Activated CD8-positive, alpha-beta memory T cell treated with anti-CD3 and anti-CD28 coated beads, Interleukin-2, amount 50 U/mL, for 4 hours (primary cell): ENCODE measurements around the gene FRMPD3.
"Not testable (repeated sequence)": the region's sequence is repeated elsewhere in the genome, so short reads cannot be mapped to it uniquely, and the experiment has no call there.

ENCODE experiments used
- DNase-seq: peaks from one replicate; pipeline ENCODE4 v3.0.0-alpha.2; 2020

The FRMPD3 gene

DNA sequence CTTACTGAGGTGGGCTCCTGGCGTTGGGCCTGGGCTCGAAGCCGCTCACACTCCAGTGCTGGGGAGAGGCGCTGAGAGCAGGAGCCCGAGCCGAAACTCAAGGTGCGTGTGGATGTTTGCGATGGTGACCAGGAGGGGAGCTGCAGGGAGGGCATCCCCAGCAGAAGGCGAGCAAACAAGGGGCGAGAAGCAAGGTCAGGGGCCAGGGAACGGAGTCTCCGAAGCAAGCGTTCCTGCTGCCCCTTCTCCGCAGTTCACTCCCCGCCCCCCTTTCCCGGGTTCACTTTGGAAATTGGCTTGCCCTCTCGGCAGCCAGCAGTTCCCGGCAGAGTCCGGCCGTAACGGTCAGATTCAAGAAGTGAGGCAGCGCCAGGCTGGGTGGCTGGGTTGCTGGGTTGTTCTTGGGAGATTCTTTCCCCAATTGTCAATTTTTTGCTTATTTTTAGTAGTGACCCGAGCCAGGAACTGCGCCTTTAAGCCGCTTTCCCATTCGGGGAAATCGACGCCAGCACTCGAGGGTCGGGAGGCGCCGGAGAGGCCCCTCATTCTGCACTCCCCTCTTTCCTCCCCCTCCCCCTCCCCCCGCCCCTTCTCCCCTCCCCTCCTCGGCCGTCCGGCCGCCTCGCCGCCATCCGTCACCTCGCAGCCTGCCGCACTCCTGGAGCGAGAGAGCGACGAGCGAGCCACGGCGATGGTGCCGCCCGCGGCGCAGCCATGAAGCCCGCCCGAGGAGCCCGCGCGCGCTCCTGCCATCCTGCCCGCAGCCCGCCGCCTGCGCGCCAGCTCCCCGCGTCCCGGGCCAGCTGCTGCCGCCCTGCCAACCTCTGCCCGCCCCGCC, at the start of gene FRMPD3:
Gene FRMPD3, plus strand, starts transcription at position 655 of the 838 bp plus-strand sequence. CDS start 76,937 bp downstream, outside the sequence.
- DNase-seq, result no peak

DNA sequence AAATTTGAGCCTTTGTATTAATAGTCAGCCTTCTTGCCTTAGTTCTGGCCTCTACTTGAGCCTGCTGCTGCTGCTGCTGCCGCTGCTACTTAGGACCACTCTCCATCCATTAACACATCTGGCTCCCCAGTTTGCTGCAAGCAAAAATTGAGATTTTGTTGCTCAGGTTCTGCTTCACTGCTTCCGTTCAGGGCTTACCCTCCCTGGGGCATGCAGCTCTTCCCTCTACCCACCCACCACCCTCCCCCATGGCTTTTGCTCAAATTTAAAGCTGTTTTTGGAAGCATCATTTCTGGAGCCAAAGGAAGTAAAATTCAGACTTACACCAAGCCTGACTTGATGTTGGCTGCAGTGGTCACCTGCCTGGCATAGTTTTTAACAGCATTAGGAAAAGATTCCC, 28.9 kb upstream of the FRMPD3 start:
- no peak for DNase-seq

DNA sequence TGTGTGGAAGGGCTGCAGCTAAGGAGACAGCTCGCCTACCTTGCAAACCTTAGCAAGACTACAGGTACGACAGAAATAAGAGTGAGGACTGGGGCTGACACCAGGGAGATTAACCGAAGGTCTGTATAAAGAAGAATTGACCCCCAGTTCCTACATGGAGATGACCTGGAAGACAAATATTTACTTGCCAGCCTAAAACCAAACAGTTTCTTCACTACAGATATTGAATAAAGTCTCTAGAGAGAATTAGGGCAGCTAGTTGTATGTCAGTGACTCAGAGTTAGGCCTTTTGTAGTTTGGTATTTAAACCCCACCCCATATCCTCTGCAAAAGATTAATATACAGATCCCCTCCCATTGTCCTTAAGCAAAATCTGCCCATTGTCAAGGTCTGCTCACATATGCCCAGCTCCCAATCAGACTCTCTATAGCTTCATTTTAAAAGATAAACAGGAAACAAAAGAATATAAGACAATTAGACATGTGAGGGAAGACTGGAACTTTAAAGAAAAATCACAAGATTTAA, 28.1 kb upstream of the FRMPD3 start:
- DNase-seq, result no peak

DNA sequence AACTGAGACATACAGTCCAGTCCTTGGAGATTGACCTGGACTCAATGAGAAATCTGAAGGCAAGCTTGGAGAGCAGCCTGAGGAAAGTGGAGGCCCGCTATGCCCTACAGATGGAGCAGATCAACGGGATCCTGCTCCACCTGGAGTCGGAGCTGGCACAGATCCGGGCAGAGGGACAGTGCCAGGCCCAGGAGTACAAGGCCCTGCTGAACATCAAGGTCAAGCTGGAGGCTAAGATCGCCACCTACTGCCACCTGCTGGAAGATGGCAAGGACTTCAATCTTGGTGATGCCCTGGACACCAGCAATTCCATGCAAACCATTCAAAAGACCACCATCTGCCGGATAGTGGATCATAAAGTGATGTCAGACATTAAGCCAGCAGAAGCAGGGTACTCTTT, 20.4 kb upstream of the FRMPD3 start:
- DNase-seq, result no peak

DNA sequence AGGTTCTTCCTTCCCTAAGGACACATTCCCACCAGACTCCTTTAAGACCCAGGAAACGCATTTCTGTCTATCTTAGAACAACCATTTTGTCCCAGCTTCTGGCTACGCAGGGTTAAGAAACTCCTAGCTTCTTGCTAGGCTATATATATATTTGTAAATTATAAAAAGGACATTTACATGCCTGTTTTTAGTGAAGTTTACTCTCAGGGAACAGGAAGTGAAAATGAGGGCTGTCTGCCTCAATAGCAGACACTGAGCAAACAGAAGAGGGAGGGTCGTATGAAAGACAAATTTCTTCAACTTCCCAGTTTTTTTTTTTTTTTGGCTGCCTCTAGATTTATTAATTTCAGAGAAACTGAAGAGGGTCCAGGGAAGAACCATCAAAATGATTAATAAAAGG, 9.3 kb upstream of the FRMPD3 start:
- DNase-seq, result no peak

DNA sequence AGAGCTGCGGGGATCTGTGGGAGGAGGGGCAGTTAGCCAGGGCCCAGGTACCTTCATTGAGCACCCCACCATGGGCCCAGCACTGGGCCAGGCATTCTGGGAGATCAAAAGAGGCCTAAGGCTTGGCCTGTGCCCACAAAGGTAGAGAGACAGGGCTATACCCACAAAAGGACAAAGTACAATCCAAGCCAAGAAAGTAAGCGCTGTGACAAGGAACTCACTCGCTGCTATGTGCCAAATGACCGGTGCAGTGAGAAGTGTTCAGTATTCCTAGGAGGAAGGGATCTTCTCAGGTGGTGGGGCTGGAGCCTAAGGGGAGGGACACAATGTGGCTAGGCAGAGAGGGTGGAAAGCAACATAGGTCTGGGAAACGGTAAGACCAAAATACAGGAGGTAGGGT, 8.8 kb upstream of the FRMPD3 start:
- DNase-seq, result no peak

DNA sequence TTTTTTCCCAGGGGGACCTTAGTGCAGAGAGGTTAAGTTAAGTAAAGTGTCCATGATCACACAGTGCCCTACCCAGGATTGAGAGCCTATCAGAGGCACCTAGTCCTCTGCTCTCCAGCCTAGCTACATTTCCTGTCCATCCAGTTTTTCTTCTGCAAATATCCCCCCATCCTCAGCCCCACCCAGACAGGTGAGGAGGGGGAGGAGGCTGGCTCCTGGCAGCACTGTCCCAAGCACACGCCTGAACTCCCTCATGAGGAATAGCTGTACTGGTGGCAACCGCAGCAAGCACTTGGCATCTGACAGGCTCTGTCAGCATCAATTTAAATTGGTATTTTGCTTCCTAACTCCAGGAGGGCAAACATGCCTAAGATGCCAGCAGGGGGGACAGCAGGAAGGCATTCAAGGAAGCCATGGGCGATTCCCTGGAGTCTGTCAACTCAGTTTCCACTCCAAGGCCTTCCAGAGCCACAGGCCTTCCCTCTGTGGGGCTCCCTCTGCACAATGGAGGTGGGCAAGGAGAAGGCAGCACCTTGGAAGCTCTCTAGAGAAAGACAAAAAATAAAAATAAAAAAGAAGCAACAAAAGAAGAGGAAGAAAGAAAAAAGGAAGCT, 6.4 kb upstream of the FRMPD3 start:
- DNase-seq, result no peak

DNA sequence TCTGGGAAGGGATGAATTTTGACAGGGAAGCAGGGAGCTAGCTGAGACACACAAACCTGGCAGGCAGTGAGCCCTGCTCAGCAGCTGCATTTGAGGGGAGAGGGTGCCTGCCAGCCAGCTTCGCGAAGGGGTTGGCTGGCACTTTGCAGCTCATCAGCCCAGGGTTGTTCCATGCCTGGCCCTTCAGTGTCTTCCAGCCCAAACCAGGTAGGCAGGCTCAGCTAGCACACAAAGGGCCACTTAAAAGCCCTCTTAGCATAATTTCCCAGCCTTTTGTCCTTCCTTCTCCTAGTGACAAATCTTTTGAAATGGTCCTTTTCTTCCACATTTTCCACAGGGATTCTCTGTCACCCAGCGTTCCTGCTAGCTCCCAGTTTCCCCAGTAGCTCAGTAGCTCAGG, 4.3 kb upstream of the FRMPD3 start:
- no peak for DNase-seq

DNA sequence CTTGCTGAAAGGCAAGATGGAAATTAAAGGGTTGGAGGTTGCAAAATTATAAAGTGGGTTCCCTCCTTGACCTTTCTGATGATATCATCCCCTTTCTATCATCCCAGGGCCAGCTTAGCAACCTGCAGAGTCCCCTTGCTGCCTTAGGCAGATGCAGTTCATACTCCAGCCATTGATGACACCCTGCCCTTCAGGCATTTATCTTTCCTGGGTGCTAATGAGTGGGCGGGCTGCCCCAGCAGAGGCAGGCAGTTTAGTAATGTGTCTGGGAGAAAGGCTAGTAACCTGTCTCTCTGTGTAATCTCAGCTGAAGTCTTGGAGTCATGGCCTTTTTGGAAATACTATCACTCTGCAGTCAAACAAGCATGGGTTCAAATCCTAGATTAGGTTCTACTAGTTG, 3.8 kb upstream of the FRMPD3 start:
- no peak for DNase-seq

DNA sequence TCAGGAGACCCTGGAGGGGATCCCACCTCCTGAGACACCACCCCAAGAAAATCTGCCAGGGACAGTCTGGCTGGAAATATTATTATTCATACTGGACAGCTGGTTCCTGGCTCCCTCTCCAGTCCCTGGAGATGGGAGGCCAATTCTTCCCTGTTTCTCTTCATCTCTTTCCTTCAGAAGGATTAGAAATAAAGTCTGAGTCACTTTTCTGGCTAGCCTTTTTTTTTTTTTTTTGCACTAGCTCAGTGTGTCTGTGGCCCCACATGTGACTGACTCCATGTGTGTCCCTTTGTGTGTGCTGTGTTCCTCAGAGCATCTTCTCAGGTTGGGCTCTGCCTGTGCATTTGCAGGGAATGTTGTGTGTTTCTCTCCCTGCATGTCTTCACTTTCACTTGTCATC, 1.8 kb upstream of the FRMPD3 start:
- no peak for DNase-seq

DNA sequence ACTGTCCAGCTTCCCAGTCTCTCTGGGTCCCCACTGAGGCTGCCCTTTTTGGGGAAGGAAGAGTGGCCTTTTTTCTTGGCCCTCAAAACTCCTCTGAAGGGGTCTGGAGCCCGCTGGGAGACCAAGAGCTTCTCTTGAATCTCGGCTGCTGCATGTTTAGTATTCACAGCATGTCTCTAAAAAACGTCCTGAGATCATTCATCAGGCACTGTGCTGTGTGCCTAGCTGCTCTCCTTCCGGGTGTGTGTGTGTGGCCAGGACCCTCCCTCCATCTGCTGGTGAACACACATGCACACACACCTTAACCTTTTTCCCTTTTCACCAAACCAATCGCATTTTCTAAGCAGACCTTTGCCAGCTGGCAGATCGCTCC, 841 bp upstream of the FRMPD3 start:
- no peak for DNase-seq

DNA sequence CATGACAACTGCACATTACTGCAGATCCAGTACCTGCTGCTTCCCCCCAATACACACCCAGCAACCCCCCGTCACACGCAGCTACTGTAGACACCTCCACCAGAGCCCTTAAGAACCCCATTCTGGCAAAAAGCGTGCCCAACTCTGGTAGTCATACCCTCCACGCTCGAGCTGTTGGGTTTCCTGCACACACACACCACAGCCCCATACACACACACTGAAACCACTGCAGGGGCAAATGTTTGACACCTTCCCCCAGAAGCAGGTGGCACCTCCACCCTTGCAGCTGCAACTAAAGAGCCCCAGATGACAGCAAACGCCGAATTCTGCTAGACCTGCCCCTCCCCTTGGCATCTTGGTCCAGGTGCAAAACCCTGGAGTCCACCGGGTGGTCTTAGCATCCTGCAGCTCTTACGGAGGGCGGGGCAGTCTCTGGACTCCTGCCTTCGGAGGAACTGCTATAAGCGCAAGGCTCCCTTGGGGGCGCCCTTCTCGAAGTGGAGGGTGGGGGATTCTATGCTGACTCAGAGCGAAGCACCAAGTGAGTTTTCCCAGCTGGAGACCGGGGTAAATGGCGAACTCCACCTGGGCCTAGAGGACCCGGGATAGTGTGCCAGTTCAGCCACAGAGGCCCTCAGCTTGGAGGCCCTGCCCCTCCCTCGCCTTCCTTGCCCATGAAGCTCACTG, 1.5 kb downstream of the FRMPD3 start:
- DNase-seq, result no peak

DNA sequence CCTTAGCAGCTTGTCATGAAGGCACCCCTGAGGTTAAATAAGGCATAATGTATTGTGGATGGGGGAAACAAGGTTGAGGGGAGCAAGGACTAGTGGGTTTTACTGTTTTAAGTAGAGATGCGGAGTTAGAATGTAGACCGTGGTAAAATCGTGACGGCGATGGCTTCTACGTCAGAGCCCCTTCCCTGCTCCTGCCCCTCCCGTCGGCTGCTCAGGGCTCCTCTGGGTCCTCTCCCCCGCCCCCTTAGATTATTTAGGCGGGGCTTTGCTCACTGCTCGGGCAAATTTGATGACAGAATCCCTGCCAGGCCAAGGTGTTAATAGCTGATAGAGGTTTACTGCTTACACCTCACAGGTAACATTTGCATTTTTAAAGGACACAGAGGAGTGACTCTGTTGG, 2.3 kb downstream of the FRMPD3 start:
- DNase-seq, result no peak

DNA sequence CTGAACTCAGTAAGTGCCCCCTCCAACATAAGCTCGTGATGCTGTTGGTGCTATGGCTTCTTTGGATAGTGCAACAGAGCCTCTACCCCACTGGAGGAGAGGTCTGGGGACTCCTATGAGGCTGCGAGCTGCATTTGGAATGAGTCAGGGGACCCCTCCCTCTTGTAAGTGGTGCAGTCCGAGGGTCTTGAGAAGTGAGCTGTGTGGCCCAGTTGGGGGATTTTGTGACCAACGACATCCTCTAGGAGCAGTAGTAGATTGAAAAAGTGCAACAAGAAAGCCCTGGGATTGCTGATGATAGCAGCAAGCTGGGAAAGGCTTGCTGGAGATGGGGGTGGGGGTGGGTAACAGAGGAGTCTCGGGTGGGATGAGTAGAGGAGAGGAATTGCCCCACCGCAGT, 3.1 kb downstream of the FRMPD3 start:
- no peak for DNase-seq

DNA sequence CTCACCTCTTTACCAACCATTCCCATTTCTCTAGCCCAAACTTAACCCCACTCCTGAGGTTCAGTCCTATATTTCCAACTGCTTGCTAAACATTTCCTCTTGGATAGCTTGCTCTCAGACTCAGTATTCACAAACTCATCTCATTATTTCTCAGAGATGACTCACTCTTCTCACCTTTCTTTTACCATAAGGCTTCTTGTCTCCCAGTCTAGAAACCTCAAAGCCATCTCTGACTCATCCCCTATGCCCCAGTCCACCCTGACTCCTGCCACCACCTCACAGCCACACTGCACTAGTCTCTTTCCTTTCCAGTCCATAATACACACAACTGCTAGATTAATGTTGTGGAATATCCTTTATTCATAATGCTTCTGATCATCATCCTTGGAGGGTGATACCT, 4.8 kb downstream of the FRMPD3 start:
- no peak for DNase-seq

DNA sequence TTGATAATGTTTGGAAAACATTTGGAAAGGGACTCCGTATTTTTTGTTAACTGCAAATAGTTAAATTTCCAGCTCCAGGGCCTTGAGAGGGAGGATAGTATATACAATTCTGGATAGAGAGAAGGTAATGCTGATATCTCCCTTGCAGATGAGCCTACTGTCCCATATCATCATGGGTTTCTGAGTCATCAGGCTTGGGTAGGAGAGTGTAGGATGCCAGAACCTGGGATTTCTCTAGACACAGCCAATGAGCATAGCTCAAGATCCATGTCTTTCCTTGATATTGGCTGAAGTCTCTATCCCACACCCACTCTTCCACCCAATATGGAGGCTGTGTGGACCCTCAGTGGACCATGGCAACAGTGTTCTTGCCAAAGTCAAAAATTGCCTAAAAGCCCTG, 7.8 kb downstream of the FRMPD3 start:
- DNase-seq, result no peak

DNA sequence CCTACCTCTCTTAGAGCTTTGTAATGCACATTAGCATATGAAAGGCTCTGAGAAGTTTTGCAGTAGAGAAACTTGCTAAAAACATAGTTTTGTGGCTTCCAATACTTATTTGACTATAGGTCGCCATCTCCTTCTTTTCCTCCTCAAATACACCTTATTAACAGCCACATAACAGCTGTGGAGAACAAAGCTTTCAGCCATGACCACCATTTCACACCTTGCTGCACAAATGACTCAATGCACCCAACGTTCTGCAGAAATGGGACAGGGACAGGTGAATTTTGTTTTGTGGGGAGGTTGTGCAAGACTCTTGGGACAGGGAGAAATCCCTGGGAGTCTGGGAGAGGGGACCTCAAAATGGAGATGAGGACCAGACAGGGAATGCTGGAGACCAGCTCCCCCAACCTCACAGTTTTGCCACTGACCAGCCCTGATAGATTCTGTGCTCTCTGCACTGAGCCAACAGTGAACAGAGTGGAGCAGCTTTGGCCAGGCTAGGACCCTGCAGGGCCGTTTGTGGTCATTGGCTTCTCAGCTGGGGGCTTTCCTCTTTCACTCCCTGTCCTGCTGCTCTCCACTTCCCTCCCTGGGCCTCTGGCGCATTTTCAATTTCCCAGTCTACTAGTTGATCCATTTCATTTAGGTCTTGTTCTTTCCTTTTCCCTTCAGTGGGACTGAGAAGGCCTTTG, 16.6 kb downstream of the FRMPD3 start:
- no peak for DNase-seq

DNA sequence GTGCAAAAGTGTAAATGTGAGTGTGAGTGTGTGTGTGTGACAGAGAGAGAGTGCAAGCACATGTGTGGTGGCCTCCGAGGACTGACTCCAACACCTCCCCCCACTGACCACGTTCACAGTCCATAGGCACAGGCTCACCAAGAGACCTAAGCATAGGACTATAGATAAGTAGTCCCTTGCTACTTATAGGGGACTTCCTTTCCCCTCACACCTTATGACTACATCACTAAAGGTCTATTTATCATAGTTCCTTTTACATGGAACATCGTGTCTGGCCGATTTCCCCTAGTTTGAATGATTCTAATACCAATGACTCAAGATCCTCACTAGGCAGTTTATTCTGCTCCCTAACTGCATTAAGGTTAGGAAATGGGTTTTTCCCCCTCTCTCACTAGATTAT, 17.8 kb downstream of the FRMPD3 start:
- no peak for DNase-seq

DNA sequence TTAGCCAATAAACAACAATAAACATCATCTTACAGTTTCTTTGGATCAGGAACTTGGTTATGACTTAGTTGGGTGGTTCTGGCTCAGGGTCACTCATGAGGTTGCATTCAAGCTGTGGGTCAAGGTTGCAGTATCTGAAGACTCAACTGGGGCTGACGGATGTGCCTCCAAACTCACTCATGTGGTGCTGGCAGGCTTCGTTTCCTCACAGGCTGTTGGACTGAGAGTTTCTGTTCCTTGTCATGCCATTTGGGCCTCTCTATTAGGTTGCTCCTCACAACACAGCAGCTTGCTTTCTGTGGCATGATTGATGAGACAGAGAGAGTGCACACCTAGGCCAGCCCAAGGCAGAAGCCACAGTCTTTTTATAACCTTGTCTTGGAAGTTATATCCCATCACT, 20.7 kb downstream of the FRMPD3 start:
- DNase-seq, result no peak

DNA sequence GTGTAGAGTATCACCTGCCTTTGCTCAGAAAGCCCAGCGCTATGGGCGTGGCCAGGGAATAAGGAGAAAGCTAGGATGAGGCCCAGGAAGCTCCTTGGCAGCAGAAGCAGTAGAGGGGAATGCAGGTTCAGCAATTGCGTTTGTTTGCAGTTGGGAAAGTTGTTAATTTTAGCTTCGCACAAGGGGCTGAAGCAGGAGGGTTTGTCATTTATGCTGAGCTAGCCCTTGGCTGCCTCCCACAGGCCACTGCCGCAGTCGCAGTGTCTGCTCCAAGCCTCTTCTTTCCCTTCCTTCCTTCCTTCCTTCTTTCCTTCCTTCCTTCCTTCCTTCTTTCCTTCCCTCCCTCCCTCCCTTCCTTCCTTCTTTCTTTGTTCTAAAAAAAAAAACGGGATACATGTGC, 21.5 kb downstream of the FRMPD3 start:
- no peak for DNase-seq

DNA sequence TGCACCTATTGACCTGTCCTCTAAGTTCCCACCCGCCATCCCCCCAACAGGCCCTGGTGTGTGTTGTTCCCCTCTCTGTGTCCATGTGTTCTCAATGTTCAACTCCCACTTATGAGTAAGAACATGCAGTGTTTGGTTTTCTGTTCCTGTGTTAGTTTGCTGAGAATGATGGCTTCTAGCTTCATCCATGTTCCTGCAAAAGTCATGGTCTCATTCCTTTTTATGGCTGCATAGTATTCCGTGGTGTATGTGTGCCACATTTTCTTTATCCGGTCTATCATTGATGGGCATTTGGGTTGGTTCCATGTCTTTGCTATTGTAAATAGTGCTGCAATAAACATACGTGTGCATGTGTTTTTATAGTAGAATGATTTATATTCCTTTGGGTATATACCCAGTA, 22.0 kb downstream of the FRMPD3 start:
- DNase-seq, result not testable (repeated sequence)

DNA sequence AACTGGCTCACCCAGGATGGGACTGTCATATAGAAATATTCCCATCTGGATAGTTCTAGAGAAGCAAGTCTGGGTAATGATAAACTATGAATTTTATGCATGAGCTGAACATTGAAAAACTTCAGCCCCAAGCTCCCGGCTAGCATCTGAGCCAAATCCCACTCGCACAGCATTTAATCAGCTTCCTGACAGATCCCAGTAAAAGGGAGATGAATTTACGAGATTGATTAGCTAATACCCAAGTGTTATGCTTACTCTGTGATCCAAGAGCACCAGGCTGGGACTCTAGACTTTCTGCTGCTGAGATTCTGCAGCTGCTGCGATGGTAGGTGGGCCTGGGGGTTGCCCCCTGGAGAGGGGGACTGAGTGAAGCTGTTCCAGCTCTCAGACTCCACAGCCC, 28.0 kb downstream of the FRMPD3 start:
- no peak for DNase-seq

DNA sequence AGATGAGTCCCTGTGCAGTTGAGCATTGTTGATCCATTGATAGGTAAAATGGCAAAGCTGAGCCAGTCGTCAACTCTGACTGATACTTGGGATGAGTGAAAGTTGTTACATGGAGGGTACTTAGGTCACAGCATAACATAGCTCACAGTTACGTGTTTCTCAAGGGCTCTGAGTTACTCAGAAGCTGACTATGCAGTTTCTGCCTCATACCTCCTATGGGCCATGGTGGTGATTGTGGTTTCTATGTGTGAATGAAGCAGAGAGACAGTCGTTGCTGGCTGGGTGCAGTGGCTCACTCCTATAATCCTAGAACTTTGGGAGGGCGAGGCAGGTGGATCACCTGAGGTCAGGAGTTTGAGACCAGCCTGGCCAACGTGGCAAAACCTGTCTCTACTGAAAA, 30.8 kb downstream of the FRMPD3 start:
- no peak for DNase-seq
